Measurements from ENCODE around the gene DHX40.
A peak's percentile ranks its signal among the peaks of the same experiment; 100 is the strongest.

Gene DHX40

DNA sequence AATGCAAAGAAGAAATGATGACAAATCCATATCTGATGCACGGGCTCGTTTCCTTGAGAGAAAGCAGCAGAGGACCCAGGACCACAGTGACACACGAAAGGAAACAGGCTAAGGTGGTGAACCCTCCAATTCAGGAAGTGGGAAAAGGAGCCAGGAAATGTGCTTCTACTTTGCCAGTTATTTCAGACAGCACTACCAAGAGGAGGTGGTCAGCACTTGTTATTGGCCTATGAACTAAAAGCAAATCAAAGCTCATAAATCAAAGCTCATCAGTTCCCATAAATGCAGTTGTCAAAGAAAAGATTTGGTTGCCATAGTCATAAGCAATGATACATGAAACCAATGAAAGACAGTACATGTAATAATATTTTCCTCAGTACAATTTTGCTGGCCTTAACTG, 41.7 kb downstream of the DHX40 start:
- Mint-ChIP-seq H3K27ac (no peak overlapping the region), H3K9me3 (no peaks in the 10 kb centered on the region), H3K4me1 (ENCODE audit: low read depth) (peaks cover 4% of the 10 kb centered on the region), H3K36me3 (ENCODE audit: low read depth) (peaks cover 30% of the 10 kb centered on the region), H3K27me3 (ENCODE audit: low read depth) (no peaks in the 10 kb centered on the region), H3K4me3 (no peak overlapping the region)
- no peak for DNase-seq (ENCODE audit: low spot score)

DNA sequence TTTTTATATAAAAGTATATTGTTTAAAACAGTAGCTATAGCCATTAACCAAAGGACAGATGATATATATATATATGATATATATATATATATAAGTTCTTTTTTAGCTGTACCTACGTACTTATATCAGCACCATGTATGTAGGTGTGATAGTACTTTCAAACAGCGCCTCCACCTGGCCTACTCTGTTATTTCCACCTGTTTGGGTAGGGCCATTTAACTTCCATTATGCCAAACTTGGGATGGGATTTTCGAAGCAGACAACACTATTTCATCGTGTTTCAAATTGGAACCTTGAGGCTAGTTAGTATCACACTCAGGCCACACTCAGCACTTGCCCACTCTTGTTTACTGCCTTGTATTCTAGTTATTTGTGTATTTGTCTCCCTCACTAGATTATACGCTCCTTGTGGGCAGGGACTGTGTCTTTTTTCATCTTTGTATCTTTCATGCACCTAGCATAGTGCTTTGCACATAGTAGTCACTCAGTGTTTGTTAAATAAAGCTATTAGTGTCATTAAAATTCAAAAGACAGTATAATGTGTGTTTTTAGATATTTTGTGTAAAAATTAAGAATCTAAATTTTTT, 42.5 kb downstream of the DHX40 start:
- Mint-ChIP-seq H3K4me1 (ENCODE audit: low read depth) (peaks cover 3% of the 10 kb centered on the region), H3K36me3 (ENCODE audit: low read depth) (peaks cover 24% of the 10 kb centered on the region), H3K27me3 (ENCODE audit: low read depth) (no peaks in the 10 kb centered on the region), H3K27ac (no peak overlapping the region), H3K4me3 (no peak overlapping the region), H3K9me3 (no peaks in the 10 kb centered on the region)
- no peak for DNase-seq (ENCODE audit: low spot score)

DNA sequence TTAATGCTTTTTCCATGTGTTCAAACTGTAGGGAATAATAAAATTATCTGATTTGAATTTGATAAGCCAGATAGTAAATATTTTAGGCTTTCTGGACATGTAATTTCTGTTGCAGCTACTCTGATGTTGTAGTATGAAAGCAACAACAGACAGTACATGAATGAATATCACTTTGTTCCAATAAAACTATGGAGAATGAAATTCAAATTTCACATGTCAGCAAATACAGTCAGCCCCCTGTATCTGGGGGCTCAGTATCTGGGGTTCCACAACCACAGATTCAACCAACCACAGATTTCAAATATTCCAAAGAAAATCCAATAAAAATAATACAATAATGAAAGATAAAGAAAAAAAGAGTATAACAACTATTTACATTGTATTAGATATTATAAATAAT, 46.1 kb downstream of the DHX40 start:
- Mint-ChIP-seq H3K4me1 (ENCODE audit: low read depth) (peaks cover 3% of the 10 kb centered on the region), H3K4me3 (no peak overlapping the region), H3K36me3 (ENCODE audit: low read depth) (peaks cover 13% of the 10 kb centered on the region), H3K9me3 (no peaks in the 10 kb centered on the region), H3K27ac (no peak overlapping the region), H3K27me3 (ENCODE audit: low read depth) (no peaks in the 10 kb centered on the region)
- DNase-seq (ENCODE audit: low spot score): no peak

DNA sequence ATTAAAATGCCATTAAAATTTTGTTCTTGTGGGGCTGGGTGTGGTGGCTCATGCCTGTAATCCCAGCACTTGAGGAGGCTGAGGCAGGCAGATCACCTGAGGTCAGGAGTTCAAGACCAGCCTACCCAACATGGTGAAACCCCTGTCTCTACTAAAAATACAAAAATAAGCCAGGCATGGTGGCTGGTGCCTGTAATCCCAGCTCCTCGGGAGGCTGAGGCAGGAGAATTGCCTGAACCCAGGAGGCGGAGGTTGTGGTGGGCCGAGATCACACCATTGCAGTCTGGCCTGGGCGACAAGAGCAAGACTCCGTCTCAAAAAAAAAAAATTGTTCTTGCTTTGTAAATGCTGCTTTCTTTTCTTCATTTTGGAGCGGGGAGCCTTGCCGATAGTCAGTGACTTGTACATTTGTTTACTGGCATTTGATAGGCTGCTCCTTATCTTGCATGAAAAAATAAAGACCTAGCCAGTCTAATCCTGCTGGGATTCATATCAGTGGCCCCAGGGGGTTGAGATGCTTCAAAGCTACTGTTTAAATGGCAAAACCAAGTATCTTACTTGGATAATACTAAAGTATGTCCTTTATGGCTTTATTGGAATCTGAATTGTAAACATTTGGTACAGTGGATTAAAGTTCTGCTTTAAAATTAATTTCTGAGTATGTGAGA, 51.0 kb downstream of the DHX40 start:
- DNase-seq (ENCODE audit: low spot score): no peak
- H3K27ac Mint-ChIP-seq: peak overlapping the region; percentile 28
- H3K4me3 Mint-ChIP-seq: no peak overlapping the region
- no peaks in the 10 kb centered on the region for H3K9me3 Mint-ChIP-seq
- no peaks in the 10 kb centered on the region for H3K27me3 Mint-ChIP-seq (ENCODE audit: low read depth)
- H3K4me1 Mint-ChIP-seq (ENCODE audit: low read depth): peaks cover 21% of the 10 kb centered on the region
- H3K36me3 Mint-ChIP-seq (ENCODE audit: low read depth): peaks cover 13% of the 10 kb centered on the region

DNA sequence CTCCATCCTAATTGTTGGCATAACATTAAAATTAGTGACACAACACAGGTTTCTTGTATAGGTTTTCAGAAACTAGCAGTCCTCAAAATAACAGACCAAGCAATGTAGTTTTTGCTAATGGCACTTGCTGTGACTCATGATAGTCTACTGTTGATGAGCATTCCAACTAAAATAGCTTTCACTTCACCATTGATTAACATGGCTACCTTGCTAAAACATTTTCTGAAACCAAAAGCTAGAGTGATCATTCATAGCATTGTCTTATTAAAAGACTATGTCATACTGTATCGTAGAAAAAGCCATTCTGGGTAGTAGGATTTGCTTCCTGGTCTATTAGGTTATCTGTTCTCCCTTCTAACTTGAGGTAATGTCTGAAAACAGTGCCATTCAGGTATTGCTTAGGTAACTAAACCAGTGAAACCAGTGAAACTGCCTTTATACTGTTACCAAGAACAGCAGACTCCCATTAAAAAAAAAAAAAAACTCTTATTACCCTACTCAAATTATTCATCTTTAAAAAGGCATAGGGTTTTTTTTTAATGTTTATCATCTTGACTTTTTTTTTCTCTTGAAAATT, 51.8 kb downstream of the DHX40 start:
- Mint-ChIP-seq H3K9me3 (no peaks in the 10 kb centered on the region), H3K27me3 (ENCODE audit: low read depth) (no peaks in the 10 kb centered on the region), H3K27ac (peak overlapping the region; percentile 96), H3K36me3 (ENCODE audit: low read depth) (peaks cover 18% of the 10 kb centered on the region), H3K4me1 (ENCODE audit: low read depth) (peaks cover 25% of the 10 kb centered on the region), H3K4me3 (peak overlapping the region; percentile 89)
- no peak for DNase-seq (ENCODE audit: low spot score)

DNA sequence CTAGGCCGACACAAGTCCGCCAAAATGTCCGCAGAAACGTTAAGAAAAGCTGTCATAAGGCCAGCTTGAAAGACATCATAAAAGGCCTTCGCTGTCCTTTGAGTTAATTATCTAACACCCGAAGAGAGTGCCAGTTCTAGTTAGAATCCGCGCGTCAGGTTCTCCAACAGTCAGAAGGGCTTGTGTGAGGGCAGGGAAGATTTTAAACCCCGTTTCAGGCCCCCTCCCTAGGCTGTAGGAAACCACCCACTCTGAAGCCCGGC, 53.6 kb downstream of the DHX40 start:
- H3K4me3 Mint-ChIP-seq: peak overlapping the region; percentile 89

DNA sequence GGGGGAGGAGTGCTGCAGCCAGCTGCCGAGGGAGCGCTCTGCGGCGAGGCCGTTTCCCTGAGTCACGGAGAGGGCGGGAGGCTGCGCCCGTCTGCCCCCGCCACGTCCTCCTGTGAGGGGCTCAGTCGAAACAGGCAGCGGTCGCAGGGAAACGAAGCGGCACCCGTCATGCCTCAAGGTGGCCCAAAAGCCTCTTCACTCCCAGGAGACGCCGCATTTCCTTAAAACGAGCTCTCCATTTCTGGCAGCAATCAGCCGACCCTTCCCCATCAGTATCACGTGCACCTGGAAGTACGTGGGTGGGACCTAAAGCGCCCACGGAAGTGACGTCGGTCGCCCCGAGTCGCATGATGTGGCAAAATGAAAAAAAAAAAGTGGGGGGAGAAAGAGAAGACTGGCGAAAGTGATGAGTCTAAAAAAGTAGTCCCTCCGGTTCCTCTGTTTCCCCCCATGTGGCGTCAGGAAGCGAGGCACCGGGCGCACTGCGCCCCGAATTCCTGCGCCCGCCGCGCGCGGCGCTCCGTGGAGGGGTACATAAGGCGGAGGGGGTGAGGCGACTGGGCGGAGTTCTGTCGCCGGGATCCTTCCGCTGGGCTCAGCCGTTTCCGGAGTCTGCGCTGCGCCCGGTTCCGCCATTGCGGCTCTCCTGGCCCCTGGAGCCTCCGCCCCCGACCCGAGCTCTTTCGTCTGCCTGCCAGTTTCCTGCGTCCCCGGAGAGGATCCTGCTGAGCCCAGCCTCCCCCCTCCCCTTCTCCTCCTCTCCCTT, 54.1 kb downstream of the DHX40 start, which contains the start of gene CLTC:
TSS of gene CLTC (plus strand) at position 598 of the 766 bp plus-strand sequence. CDS start 237 bp downstream, outside the sequence.
- Mint-ChIP-seq H3K4me1 (ENCODE audit: low read depth) (peaks cover 39% of the 10 kb centered on the region), H3K9me3 (no peaks in the 10 kb centered on the region)

More for the DNA sequence above, 53.6 kb downstream of the DHX40 start:
- no peaks in the 10 kb centered on the region for H3K9me3 Mint-ChIP-seq
- H3K36me3 Mint-ChIP-seq (ENCODE audit: low read depth): peaks cover 24% of the 10 kb centered on the region
- no peaks in the 10 kb centered on the region for H3K27me3 Mint-ChIP-seq (ENCODE audit: low read depth)
- H3K4me1 Mint-ChIP-seq (ENCODE audit: low read depth): peaks cover 37% of the 10 kb centered on the region
- H3K27ac Mint-ChIP-seq: peak overlapping the region; percentile 96
- no peak for DNase-seq (ENCODE audit: low spot score)

DNA sequence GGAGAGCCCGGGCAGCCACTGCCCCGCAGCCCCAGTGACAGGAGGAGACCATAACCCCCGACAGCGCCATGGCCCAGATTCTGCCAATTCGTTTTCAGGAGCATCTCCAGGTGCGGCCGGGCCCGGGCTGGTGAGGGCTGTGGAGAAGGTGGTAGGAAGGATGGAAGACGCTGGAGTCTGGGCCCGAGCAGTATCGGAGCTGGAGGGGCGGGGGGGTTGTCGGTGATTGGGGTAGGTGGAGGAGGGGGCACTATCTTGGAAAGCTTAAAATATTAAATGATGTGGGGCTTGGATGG, 54.6 kb downstream of the DHX40 start:
- Mint-ChIP-seq H3K4me3 (peak overlapping the region; percentile 89), H3K36me3 (ENCODE audit: low read depth) (peaks cover 27% of the 10 kb centered on the region), H3K9me3 (no peaks in the 10 kb centered on the region), H3K27ac (peak overlapping the region; percentile 96), H3K27me3 (ENCODE audit: low read depth) (no peaks in the 10 kb centered on the region), H3K4me1 (ENCODE audit: low read depth) (peaks cover 39% of the 10 kb centered on the region)
- no peak for DNase-seq (ENCODE audit: low spot score)

More for the DNA sequence above, 54.1 kb downstream of the DHX40 start, which contains the start of gene CLTC:
- Mint-ChIP-seq H3K27me3 (ENCODE audit: low read depth) (no peaks in the 10 kb centered on the region), H3K36me3 (ENCODE audit: low read depth) (peaks cover 27% of the 10 kb centered on the region), H3K27ac (peak within 1 kb of the TSS; percentile 96), H3K4me3 (peak within 1 kb of the TSS; percentile 89)
- DNase-seq (ENCODE audit: low spot score): peak; percentile 94

DNA sequence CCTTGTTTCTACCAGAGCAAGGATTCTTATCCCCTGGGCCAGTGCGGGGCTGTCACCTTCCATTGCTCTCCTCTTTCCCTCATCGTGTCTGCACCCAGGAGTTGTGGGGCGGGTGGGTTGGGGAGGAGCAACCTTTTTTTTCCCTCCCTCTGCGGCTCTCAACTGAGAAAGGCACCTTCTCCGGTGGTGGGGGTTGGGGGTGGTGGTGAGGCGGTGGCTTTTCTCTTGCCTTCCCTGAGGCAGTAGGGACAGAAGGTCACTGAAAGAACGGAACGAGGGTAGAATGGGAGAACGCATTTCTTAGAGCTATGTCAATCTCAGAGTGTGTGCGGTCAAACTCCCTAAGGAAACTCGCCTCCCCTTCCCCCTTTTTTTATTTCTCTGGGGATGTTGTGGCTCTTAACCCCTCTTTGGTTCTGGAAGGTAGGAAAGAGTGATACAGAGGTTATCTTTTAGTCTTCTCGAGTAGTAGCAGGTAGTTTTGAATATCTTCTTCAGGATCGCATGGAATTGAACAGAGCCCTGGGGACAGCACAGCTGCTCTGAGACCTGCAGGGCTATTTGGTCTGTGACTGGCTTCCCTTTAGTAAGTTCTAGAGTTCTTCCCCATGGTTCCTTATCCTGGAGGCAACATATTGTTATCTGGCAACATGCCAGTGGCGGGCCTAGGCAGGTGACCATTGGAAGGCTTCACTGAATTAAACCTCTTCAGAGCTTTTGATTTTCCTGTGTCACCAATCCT, 55.3 kb downstream of the DHX40 start:
- Mint-ChIP-seq H3K36me3 (ENCODE audit: low read depth) (peaks cover 30% of the 10 kb centered on the region), H3K4me3 (peak overlapping the region; percentile 89), H3K4me1 (ENCODE audit: low read depth) (peaks cover 42% of the 10 kb centered on the region), H3K9me3 (no peaks in the 10 kb centered on the region), H3K27ac (peak overlapping the region; percentile 96), H3K27me3 (ENCODE audit: low read depth) (no peaks in the 10 kb centered on the region)
- peak; percentile 35 for DNase-seq (ENCODE audit: low spot score)

DNA sequence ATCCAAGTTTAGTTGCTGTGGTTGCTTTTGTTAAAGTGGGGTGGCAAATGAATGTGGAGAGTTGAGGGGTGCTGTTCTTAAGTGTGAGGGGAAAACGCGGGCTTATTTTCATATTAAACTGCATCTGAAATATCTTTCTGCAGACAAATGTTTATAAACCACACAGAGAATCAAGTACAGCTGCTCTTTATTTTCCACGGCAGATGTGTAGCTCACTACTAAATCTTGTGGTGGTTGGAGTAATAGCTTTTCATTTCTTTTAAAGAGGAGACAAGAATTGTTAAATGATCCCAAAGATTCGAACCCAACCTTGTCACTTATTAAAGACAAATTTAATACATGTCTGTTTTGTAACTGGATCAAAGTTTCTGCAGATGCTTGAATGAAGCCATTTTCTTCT, 56.4 kb downstream of the DHX40 start:
- Mint-ChIP-seq H3K4me3 (peak overlapping the region; percentile 89), H3K27ac (peak overlapping the region; percentile 46), H3K4me1 (ENCODE audit: low read depth) (peaks cover 48% of the 10 kb centered on the region), H3K36me3 (ENCODE audit: low read depth) (peaks cover 33% of the 10 kb centered on the region), H3K27me3 (ENCODE audit: low read depth) (no peaks in the 10 kb centered on the region), H3K9me3 (no peaks in the 10 kb centered on the region)
- no peak for DNase-seq (ENCODE audit: low spot score)

DNA sequence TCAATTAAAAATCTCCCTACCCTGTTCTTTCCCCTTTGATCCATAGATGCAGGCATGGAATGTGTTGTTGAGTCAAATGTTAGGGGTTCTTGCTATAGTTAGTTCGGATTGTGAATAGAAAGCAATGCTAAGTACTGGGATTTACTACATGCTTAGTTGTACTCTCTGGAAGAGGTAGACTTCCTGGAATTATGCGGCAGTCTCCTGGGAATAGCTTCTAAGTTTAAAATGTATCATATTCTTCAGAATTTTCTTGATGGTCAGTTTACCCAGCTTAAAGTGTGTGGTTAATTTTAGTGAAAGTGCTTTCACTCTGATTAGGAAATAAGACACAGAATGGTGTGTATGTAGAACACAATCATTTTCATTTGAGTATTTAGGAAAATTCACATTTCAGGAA, 57.7 kb downstream of the DHX40 start:
- no peaks in the 10 kb centered on the region for H3K27me3 Mint-ChIP-seq (ENCODE audit: low read depth)
- H3K4me3 Mint-ChIP-seq: peak overlapping the region; percentile 5
- H3K4me1 Mint-ChIP-seq (ENCODE audit: low read depth): peaks cover 45% of the 10 kb centered on the region
- no peak overlapping the region for H3K27ac Mint-ChIP-seq
- peaks cover 37% of the 10 kb centered on the region for H3K36me3 Mint-ChIP-seq (ENCODE audit: low read depth)
- no peaks in the 10 kb centered on the region for H3K9me3 Mint-ChIP-seq
- no peak for DNase-seq (ENCODE audit: low spot score)

DNA sequence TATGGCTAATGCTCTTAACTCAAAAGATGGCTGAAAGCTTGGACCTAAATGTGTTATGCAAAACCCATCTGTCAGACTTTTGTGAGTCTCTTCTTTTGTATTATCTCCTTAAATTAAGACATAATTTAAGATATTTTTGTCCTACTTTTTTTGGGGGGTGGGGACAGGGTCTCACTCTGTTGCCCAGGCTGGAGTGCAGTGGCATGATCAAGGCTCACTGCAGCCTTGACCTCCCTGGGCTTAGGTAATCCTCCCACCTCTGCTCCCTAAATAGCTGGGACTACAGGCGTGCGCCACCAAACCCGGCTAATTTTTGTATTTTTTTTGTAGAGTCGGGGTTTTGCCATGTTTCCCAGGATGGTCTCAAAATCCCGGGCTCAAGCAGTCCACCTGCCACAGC, 61.3 kb downstream of the DHX40 start:
- DNase-seq (ENCODE audit: low spot score): no peak
- Mint-ChIP-seq H3K4me3 (no peak overlapping the region), H3K27me3 (ENCODE audit: low read depth) (no peaks in the 10 kb centered on the region), H3K4me1 (ENCODE audit: low read depth) (peaks cover 42% of the 10 kb centered on the region), H3K36me3 (ENCODE audit: low read depth) (peaks cover 45% of the 10 kb centered on the region), H3K9me3 (peaks cover 3% of the 10 kb centered on the region), H3K27ac (no peak overlapping the region)

DNA sequence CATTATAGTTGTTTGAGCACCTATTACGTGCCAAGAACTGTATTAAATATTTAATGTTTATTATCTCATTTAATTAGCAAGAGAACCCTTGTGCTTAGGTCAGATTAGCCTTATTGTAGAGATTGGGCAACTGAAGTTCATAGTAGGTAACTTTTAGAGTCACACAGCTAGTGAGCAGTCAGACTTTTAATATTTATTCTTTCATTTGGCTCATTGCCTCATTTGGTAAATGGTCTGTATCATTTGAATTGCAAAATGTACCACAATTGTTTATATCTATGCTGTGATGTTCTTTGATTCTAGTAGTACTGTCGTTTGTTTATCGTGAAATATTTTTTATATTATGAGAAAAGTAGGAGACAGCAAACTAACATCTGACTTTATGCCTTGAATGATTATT, 61.9 kb downstream of the DHX40 start:
- H3K4me1 Mint-ChIP-seq (ENCODE audit: low read depth): peaks cover 40% of the 10 kb centered on the region
- peaks cover 43% of the 10 kb centered on the region for H3K36me3 Mint-ChIP-seq (ENCODE audit: low read depth)
- H3K4me3 Mint-ChIP-seq: no peak overlapping the region

DNA sequence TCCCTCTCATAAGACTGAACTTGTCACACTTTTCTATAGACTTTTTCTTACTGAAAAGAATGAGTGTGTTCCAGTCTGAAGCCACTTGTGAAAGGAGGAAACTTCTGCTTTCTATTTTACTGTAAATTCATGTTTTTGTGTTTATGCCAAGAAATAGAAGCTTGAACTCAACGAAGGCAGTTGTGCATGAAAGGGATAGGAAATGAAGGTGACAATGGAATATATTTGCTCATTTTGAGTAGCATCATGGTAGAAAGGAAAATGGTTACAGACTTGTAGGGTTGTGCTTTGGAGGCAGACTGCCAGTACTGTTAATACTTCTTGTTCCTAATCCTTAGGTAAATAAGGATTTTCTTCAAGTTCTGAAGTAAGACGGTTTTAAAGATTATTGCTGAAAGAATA, 62.4 kb downstream of the DHX40 start:
- peaks cover 37% of the 10 kb centered on the region for H3K4me1 Mint-ChIP-seq (ENCODE audit: low read depth)

More for the DNA sequence above, 61.9 kb downstream of the DHX40 start:
- H3K27ac Mint-ChIP-seq: no peak overlapping the region
- DNase-seq (ENCODE audit: low spot score): no peak
- no peaks in the 10 kb centered on the region for H3K27me3 Mint-ChIP-seq (ENCODE audit: low read depth)
- peaks cover 3% of the 10 kb centered on the region for H3K9me3 Mint-ChIP-seq

More for the DNA sequence above, 62.4 kb downstream of the DHX40 start:
- no peak overlapping the region for H3K4me3 Mint-ChIP-seq
- peak overlapping the region; percentile 58 for H3K27ac Mint-ChIP-seq
- peaks cover 44% of the 10 kb centered on the region for H3K36me3 Mint-ChIP-seq (ENCODE audit: low read depth)
- no peak for DNase-seq (ENCODE audit: low spot score)
- H3K9me3 Mint-ChIP-seq: peaks cover 3% of the 10 kb centered on the region
- no peaks in the 10 kb centered on the region for H3K27me3 Mint-ChIP-seq (ENCODE audit: low read depth)

Data from T-helper 2 cell treated with Interferon-gamma antibody and Interleukin-4, amounts not matched to agents 5 μg/mL and 100 μg/mL, for 36 hours (primary cell).